SH-SY5Y (cell line): ENCODE data around the gene FOXP3.

Experiments
- GATA2 ChIP-seq: IDR thresholded peaks from 2 replicates; pipeline ENCODE4 v1.6.1; 2011; ENCODE audit warnings: mild to moderate bottlenecking, low read depth, low read length
- GATA3 ChIP-seq: IDR thresholded peaks from 2 replicates; pipeline ENCODE4 v1.6.1; 2011; ENCODE audit warnings: low read depth, mild to moderate bottlenecking, low read length, moderate library complexity

FOXP3 gene

DNA sequence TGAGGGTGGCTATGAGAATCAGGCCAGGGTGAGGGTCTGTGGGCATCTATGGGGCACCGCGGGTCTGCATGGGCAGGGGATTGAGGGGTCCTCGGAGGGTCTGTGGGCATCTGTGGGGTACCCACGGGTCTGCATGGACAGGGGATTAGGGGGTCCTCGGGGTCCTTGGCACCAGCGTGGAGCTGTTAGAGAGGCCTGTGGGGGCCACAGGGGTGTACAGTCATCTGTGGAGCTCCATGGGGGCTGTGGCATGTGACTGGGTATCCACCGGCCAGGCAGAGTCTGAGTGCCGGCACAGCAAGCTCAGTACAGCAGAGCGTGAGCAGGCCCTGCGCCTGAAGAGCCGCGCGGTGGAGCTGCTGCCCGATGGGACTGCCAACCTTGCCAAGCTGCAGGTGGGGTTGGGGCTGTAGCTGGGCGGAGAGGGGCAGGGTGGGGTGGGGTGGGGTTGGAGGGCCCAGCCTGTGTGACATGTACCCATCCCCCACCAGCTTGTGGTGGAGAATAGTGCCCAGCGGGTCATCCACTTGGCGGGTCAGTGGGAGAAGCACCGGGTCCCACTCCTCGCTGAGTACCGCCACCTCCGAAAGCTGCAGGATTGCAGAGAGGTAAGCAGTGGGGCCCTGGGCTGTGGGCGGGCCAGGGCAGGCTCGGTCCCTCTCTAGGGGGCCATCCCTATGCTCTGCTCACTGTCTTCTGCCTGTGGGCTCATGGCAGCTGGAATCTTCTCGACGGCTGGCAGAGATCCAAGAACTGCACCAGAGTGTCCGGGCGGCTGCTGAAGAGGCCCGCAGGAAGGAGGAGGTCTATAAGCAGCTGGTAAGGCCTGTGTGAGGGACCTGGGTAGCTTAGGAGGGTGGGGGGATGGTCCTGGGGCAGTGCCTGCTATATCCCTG is 16.3 kb downstream of the FOXP3 start:
- TF ChIP-seq GATA2: no peak
- TF ChIP-seq GATA3: no peak

DNA sequence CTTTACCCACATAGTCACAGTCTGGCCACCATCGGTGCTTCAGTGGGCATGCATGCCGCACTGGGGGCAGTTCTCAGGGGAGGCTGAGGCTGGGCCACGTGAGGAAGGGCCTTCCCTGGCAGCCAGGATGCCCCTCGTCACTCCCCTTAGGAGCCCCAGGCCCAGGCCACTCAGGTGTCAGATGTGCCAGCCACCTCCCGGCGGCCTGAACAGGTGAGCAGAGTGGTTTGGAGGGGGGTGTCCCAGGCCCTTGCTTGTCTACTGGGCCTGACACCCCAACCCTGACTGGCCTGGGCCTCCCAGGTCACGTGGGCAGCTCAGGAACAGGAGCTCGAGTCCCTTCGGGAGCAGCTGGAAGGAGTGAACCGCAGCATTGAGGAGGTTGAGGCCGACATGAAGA is 17.2 kb downstream of the FOXP3 start:
- TF ChIP-seq GATA2: no peak
- TF ChIP-seq GATA3: no peak

DNA sequence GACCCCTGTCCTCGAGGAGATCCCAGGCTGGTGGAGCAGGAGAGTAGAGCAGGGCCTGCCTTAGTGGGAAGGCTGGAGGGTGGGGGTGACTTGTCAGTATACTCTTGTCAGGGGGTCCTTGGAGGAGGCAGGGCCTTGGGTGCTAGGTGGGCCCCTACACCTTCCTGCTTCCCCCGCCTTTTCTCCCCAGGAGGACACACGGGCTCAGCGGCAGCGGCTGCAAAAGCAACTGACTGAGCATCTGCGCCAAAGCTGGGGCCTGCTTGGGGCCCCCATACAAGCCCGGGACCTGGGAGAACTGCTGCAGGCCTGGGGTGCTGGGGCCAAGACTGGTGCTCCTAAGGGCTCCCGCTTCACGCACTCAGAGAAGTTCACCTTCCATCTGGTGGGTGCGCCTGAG is 18.0 kb downstream of the FOXP3 start:
- no peak for TF ChIP-seq GATA2
- no peak for TF ChIP-seq GATA3

DNA sequence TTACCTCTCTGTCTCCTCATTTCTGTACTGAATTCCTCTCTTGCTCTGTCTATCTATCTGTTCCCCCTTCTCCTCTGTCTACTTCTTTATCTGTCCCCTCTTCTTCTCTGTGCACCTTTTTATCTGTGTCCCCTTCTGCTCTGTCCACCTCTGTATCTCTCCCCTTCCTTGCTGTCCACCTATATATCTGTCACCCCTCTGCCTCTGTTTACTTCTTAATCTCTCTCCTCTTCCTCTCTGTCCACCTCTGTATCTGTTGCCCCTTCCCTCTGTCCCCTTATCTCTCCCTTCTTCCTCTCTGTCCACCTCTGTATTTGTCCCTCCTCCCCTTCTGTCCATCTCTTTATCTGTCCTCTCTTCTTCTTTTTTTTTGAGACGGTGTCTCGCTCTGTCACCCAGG is 20.3 kb downstream of the FOXP3 start:
- TF ChIP-seq GATA2 (no peak), GATA3 (no peak)

DNA sequence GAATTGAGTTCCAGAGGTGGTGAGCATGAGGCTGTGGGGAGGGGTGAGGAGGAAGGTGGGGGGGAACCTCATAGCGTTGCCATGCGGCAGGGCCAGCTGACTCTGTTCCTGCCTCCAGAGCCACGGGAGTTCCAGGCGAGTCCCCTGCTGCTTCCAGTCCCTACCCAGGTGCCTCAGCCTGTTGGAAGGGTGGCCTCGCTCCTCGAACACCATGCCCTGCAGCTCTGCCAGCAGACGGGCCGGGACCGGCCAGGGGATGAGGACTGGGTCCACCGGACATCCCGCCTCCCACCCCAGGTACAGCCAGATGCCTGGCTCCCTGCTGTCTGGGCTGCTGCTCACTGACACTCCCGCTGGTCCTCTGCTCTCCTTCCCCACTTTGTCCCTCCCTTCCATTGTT is 21.3 kb downstream of the FOXP3 start:
- no peak for TF ChIP-seq GATA2

DNA sequence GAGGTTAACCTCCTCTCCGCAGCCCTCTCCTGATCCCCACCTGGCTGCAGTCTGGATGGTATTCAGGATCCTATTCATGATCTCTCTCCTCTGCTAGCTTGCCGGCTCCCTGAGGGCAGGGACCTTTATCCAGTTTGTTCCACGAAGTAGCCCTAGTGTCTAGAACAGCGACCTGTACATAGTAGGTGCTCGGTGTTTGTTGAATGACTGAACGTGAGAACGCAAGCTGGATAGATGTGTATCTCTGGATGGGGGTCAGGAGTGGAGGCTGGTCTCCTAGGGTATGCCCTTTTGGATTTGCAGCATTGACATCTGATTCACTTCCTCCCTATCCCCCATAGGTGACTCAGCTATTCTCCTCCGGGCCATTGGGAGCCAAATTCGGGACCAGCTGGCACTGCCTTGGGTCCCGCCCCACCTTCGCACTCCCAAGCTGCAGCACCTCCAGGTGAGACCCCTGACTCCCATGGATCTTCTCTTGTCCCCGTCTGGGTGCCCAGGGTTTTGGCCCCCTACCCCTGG is 21.9 kb downstream of the FOXP3 start:
- TF ChIP-seq GATA3: no peak
- no peak for TF ChIP-seq GATA2

DNA sequence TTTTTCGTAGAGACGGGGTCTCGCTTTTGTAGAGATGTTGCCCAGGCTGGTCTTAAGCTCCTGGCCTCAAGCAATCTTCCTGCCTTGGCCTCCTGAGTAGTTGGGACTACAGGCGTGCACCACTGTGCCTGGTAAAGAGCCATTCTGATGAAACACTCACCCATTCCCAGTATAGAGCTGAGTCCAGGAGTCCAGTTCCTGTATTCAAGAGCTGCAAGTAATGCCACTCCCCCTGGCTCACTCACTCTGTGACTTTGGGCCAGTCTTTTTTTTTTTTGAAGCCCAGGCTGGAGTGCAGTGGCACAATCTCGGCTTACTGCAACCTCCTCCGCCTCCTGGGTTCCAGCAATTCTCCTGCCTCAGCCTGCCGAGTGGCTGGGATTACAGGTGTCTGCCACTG is 25.8 kb downstream of the FOXP3 start:
- TF ChIP-seq GATA3: no peak
- no peak for TF ChIP-seq GATA2

DNA sequence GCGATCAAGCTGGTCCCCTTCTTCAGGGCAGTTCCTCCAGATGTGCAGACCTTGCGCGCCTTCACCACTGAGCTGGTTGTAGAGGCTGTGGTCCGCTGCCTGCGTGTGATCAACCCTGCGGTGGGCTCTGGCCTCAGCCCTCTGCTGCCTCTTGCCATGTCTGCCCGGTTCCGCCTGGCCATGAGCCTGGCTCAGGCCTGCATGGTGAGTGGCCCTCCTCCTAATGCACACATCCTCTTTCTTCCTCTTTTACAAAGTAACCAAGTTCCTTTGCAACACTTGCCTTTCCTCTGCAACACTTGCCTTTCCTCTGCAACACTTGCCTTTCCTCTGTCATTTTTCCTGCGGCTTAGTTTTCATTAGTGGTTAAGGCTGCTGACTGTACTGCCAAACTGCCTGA is 27.4 kb downstream of the FOXP3 start:
- no peak for TF ChIP-seq GATA2
- no peak for TF ChIP-seq GATA3

DNA sequence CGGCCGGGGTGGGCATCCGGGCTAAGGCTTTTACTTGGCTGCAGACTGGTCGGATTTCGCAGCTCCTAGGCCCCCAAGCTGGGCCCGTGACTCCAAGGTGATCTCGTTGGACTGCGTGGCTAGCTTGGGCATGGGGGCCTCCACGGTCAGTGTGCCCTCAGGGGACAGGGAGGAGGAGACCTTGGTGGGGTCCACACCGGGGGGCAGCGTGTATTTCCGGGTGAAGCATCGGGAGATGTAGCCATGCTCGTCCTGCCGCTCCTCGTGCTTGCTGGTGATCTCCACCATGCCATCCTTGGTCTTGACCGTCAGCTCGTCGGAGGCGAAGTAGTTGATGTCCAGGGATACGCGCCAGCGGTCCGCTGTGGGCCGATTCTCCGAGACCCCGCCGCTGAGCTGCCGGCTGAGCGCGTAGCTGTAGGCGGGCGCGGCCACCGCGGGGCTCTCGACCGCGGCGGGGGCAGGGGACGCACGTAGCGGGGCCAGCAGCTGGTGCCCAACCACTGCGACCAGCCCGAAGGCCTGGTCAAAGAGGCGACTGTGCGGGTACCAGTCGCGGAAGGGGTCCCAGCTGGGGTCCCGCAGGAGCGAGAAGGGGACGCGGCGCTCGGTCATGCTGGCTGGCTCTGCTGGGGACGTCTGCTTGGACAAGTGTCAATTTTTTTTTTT is 30.5 kb downstream of the FOXP3 start:
- TF ChIP-seq GATA2 (no peak), GATA3 (no peak)

DNA sequence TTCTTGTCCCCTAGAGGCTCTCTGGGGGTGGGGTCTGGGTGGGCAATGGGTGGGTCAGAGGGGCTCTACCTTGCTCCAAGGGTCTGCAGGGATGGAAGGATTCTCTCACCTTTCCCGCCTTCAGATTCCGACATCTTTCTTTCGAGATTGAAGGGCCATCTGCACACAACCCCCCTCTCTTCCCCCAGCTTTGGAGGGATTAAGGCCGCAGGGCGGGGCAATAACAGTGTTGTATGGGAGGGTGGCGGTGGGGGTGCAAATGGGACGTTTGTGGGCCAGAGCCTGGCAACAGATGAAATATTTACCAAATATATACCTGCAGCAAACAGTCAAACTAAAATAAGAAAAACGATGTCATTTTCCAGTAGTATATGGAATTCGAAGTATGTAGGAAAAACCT is 31.3 kb downstream of the FOXP3 start, which contains the start of gene CACNA1F:
Gene CACNA1F (minus strand): TSS at position 165 of the 400 bp plus-strand sequence. CDS start 31 bp downstream, at position 134.
- TF ChIP-seq GATA2 (no peak), GATA3 (no peak)

DNA sequence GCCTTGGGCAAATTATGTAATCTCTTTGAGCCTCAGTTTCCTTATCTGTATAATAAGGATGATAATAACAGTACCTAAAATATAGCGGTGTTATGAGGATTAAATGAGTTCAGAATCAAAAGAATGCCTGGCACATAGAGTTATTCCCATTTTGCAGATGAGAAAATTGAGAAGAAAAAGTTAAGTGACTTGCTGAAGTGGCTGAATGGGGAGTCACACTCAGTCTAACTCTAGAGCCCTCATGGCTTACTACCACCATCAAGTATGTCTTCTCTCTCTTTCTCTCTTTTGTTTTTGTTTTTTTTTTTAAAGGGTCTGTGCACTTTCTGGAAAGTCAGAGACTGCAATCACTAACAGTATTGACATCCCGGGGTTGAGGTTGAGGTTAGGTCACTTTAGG is 32.0 kb downstream of the FOXP3 start:
- no peak for TF ChIP-seq GATA2
- TF ChIP-seq GATA3: no peak

DNA sequence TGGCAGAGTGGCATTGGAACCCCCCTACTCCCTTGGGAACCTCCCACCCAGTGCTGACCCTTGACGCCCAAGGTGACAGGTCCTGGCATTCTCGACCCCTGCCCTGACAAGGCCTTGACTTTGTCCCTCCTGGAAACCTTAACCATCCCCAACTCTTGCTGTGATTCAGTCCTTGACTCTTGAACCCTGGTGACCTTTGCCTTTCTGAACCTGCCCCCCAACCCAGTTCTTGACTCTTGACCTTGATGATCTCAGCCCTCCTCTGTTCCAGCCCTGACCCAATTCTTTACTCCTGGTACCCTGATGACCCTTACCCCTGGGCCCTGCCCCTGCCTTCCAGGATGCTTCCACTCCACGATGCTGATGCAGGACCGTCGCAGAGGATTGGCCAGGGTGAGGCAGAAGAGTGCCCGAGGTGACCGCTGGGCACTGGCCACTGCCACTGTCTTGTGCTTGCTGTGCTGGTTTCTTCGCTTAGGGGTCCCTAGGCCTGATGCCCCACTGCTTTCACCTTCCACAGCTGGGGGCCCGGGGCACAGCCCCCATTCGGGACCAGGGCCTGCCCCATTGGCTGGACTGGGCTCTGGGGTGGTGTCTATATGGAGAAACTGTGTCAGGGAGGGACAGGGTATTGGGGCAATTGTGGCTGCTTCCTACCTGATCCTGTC is 33.0 kb downstream of the FOXP3 start:
- no peak for TF ChIP-seq GATA3
- TF ChIP-seq GATA2: no peak

DNA sequence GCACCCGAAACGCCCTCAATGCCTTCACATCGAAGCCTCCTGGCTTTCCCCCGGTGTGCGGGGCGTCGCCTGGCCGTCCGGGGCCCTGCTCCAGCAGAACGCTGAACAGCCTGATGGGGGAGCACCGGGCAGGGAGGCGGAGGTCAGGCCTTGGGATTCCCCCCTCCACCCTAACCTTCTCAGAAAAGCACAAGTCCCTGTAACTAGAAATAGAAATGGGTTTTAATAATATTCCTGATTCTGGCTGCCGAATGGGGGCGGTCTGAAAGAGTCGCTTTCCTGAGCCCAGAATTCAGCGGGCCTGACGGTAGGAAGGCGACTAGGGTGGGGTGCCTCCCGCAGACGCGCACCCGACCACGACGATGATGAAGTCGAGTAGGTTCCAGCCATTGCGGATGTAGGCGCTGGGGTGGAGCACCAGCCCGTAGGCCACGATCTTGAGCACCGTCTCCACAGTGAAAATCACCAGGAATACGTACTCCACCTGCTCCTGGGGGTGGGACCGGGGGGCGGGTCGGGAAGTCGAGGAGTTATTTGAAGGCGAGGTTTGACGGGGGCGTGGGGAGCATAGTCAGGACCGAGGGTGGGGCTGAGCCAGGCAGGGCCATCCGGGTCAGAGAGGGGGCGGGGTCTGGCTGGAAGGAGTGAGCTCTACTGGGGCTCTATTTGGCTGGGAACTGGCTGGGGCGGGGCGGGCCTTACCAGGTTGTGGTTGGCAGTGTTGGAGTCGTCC is 33.8 kb downstream of the FOXP3 start:
- TF ChIP-seq GATA2 (no peak), GATA3 (no peak)

DNA sequence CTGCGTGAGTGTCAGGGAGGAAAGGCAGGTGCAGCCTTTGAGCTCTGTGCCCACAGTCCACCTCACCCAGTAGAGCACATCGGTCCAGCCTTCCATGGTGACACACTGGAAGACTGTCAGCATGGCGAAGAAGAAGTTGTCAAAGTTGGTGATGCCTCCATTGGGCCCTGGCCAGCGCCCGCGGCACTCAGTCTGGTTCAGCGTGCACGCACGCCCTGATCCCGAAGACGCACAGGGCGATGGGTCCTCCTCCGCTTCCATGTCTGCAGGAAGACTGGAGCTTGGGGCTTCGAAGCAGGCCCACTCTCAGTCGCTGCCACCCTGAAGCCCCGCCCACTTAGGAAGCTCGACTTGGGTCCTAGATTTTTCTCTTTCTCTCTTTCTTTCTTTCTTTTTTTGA is 36.3 kb downstream of the FOXP3 start:
- TF ChIP-seq GATA2: no peak
- no peak for TF ChIP-seq GATA3
